ENCODE results near the gene POU2F1. TPM values are rescaled to one million over a fixed set of nuclear protein-coding genes. Genes with fewer than 3 reads are reported as not detected.

Gene POU2F1
- total RNA-seq, 1 experiment from 2014 or later, result 25.3 TPM

GRCh38 chr1:167463875-167464575 lies 243.3 kb downstream of the POU2F1 start:
- H3K9me3 Mint-ChIP-seq (ENCODE audit: low read depth, unreplicated experiment), result no peaks in the 10 kb centered on the region
- no peak overlapping the region for H3K4me3 Mint-ChIP-seq (ENCODE audit: low read depth, unreplicated experiment)
- no peaks in the 10 kb centered on the region for H3K27me3 Mint-ChIP-seq (ENCODE audit: unreplicated experiment)
- no TSS peak for BruUV-seq (replicated peaks)
- no peak overlapping the region for H3K27ac Mint-ChIP-seq (ENCODE audit: unreplicated experiment)
- TF ChIP-seq CTCF (IDR thresholded peaks at IDR 0.05; ENCODE audit: unreplicated experiment), result no peak
- H3K4me1 Mint-ChIP-seq (ENCODE audit: low read depth, unreplicated experiment), result no peaks in the 10 kb centered on the region
- intact Hi-C loops (cut with micrococcal nuclease; ENCODE audit: unreplicated experiment), result no loop called here
- CTCF ChIA-PET, result no interaction called here
- H3K36me3 Mint-ChIP-seq (ENCODE audit: insufficient read depth, unreplicated experiment), result no peaks in the 10 kb centered on the region
- no peak for DNase-seq

GRCh38 chr1:167465018-167465417 lies 244.3 kb downstream of the POU2F1 start:
- no peaks in the 10 kb centered on the region for H3K9me3 Mint-ChIP-seq (ENCODE audit: low read depth, unreplicated experiment)
- H3K4me3 Mint-ChIP-seq (ENCODE audit: low read depth, unreplicated experiment), result no peak overlapping the region
- BruUV-seq (replicated peaks), result no TSS peak
- H3K27me3 Mint-ChIP-seq (ENCODE audit: unreplicated experiment), result no peaks in the 10 kb centered on the region
- no peak for DNase-seq
- CTCF ChIA-PET, result interaction anchor here (0.7 kb wide), 1 partner anchor 105 kb away, joined by 3 read pairs; no protein-coding TSS in a partner anchor
- TF ChIP-seq CTCF (IDR thresholded peaks at IDR 0.05; ENCODE audit: unreplicated experiment), result no peak
- H3K36me3 Mint-ChIP-seq (ENCODE audit: insufficient read depth, unreplicated experiment), result no peaks in the 10 kb centered on the region
- H3K4me1 Mint-ChIP-seq (ENCODE audit: low read depth, unreplicated experiment), result no peaks in the 10 kb centered on the region
- no peak overlapping the region for H3K27ac Mint-ChIP-seq (ENCODE audit: unreplicated experiment)
- intact Hi-C loops (cut with micrococcal nuclease; ENCODE audit: unreplicated experiment), result no loop called here

- Mint-ChIP-seq H3K9me3 (ENCODE audit: low read depth, unreplicated experiment) (no peaks in the 10 kb centered on the region), H3K4me3 (ENCODE audit: low read depth, unreplicated experiment) (no peak overlapping the region), H3K27ac (ENCODE audit: unreplicated experiment) (no peak overlapping the region), H3K27me3 (ENCODE audit: unreplicated experiment) (no peaks in the 10 kb centered on the region), H3K36me3 (ENCODE audit: insufficient read depth, unreplicated experiment) (no peaks in the 10 kb centered on the region), H3K4me1 (ENCODE audit: low read depth, unreplicated experiment) (no peaks in the 10 kb centered on the region)
- BruUV-seq (replicated peaks), result no TSS peak
- no peak for DNase-seq
- no peak for TF ChIP-seq CTCF (IDR thresholded peaks at IDR 0.05; ENCODE audit: unreplicated experiment)
- intact Hi-C loops (cut with micrococcal nuclease; ENCODE audit: unreplicated experiment), result no loop called here
- CTCF ChIA-PET, result interaction anchor here (1.3 kb wide), 1 partner anchor 15 kb away, joined by 4 read pairs; no protein-coding TSS in a partner anchor
These were observed 245.1 kb downstream of the POU2F1 start for GRCh38 chr1:167465743-167466142.

- no peak overlapping the region for H3K4me3 Mint-ChIP-seq (ENCODE audit: low read depth, unreplicated experiment)
- H3K27ac Mint-ChIP-seq (ENCODE audit: unreplicated experiment), result no peak overlapping the region
- TF ChIP-seq CTCF (IDR thresholded peaks at IDR 0.05; ENCODE audit: unreplicated experiment), result no peak
- no peaks in the 10 kb centered on the region for H3K9me3 Mint-ChIP-seq (ENCODE audit: low read depth, unreplicated experiment)
- no peaks in the 10 kb centered on the region for H3K36me3 Mint-ChIP-seq (ENCODE audit: insufficient read depth, unreplicated experiment)
- no peak for DNase-seq
- H3K4me1 Mint-ChIP-seq (ENCODE audit: low read depth, unreplicated experiment), result no peaks in the 10 kb centered on the region
- CTCF ChIA-PET, result interaction anchor here (0.6 to 1.3 kb wide), 2 partner anchors 13 to 249 kb away, joined by 3 to 4 read pairs; no protein-coding TSS in a partner anchor
- BruUV-seq (replicated peaks), result no TSS peak
- intact Hi-C loops (cut with micrococcal nuclease; ENCODE audit: unreplicated experiment), result no loop called here
- no peaks in the 10 kb centered on the region for H3K27me3 Mint-ChIP-seq (ENCODE audit: unreplicated experiment)
These were observed 246.5 kb downstream of the POU2F1 start for GRCh38 chr1:167467126-167467710.
